HepG2 (cell line): Measurements from ENCODE around the gene UNC5B. TPM values are rescaled to one million over a fixed set of nuclear protein-coding genes. Genes with fewer than 3 reads are reported as not detected.

ENCODE experiments used
- ATAC-seq: fragments of 200-7000 bp; cut with Tn5 transposase; 3 replicates; pipeline ENCODE4 v1.9.1; 2020; ENCODE audit warnings: mild to moderate bottlenecking, moderate library complexity
- BruUV-seq: library from RNA; stranded (reverse); fragments of 400-500 nt; replicated peaks from 2 replicates; lab custom pipeline; 2021; lab: Mats Ljungman, UMichigan
- CTCF ChIA-PET: fragments of 300-600 bp; formaldehyde crosslinking; extraction: SDS; loops from one replicate; lab custom pipeline; 2021; ENCODE audit warnings: low total read pairs, inconsistent platforms, low intra/inter-chr PET ratio; lab: Yijun Ruan, JAX
- POLR2A ChIA-PET: fragments of 350-600 bp; sonication (Branson Sonifier 250); formaldehyde crosslinking; loops from one replicate; lab custom pipeline; 2020; ENCODE audit warnings: antibody characterized with exemption, inconsistent platforms; lab: Yijun Ruan, JAX
- DNase-seq: peaks from one replicate; pipeline ENCODE4 v3.0.0-alpha.2; 2015; ENCODE audit warnings: low spot score
- FAIRE-seq: peaks from 3 replicates; lab custom pipeline; 2011; peaks lifted over from hg19 to GRCh38; lab: Jason Lieb, UNC
- H2AFZ ChIP-seq: one replicate; pipeline ENCODE4 v1.6.1; 2011; ENCODE audit warnings: low read length, inconsistent platforms
- H3K27ac ChIP-seq: fragments of 300-600 bp; 3 replicates; pipeline ENCODE4 v1.8.0; 2011; ENCODE audit warnings: mixed run types, mild to moderate bottlenecking, mixed read lengths, low read length, inconsistent platforms; ENCODE audit not compliant: insufficient read depth; ENCODE audit errors: extremely low read length
- H3K27me3 ChIP-seq, 2 experiments: fragments of 200-600 bp in 1 of 2; 2 replicates in 1 of 2; 3 replicates in 1 of 2; pipeline versions ENCODE4 v1.6.0 to v1.8.0; 2011; ENCODE audit warnings: low read length in 2 of 2, mild to moderate bottlenecking in 2 of 2, moderate library complexity in 2 of 2, inconsistent platforms in 1 of 2; ENCODE audit not compliant: insufficient read depth in 2 of 2, control insufficient read depth in 1 of 2
- H3K36me3 ChIP-seq, 2 experiments: fragments of 200-600 bp in 1 of 2; replicated peaks in 1 of 2; 2 replicates in 1 of 2; 3 replicates in 1 of 2; pipeline versions ENCODE4 v1.5.1 to v1.8.0; 2011; ENCODE audit warnings: low read length in 2 of 2, inconsistent platforms in 1 of 2; ENCODE audit not compliant: insufficient read depth in 2 of 2, control insufficient read depth in 1 of 2
- H3K4me1 ChIP-seq: 2 replicates; pipeline ENCODE4 v1.5.1; 2012; ENCODE audit warnings: low read length, inconsistent platforms; ENCODE audit not compliant: insufficient read depth
- H3K4me2 ChIP-seq: 2 replicates; pipeline ENCODE4 v1.6.0; 2011; ENCODE audit warnings: low read depth, low read length, inconsistent platforms
- H3K4me3 ChIP-seq, 3 experiments: fragments of 200-600 bp in 1 of 3; sonication (generic), shearing (Covaris generic) in 1 of 3; replicated peaks in 1 of 3; 2 replicates each; pipeline ENCODE4 v1.5.1; 2011 to 2016; ENCODE audit warnings: low read length in 3 of 3, inconsistent platforms in 2 of 3, low read depth in 2 of 3, mild to moderate bottlenecking in 2 of 3, control low read depth in 1 of 3, mixed read lengths in 1 of 3; ENCODE audit not compliant: insufficient read depth in 1 of 3
- H3K79me2 ChIP-seq: one replicate; pipeline ENCODE4 v1.6.1; 2011; ENCODE audit warnings: low read length, inconsistent platforms; ENCODE audit not compliant: insufficient read depth
- H3K9ac ChIP-seq: 2 replicates; pipeline ENCODE4 v1.6.0; 2011; ENCODE audit warnings: mild to moderate bottlenecking, low read depth, low read length, inconsistent platforms; ENCODE audit not compliant: insufficient read depth
- H3K9me3 ChIP-seq: 2 replicates; pipeline ENCODE4 v1.5.1; 2012; ENCODE audit warnings: mild to moderate bottlenecking, low read length
- H4K20me1 ChIP-seq: 2 replicates; pipeline ENCODE4 v1.6.0; 2011; ENCODE audit warnings: inconsistent platforms, mild to moderate bottlenecking, low read length, moderate library complexity; ENCODE audit not compliant: insufficient read depth
- EZH2 ChIP-seq: conservative IDR thresholded peaks from 2 replicates; pipeline ENCODE4 v1.6.1; 2012; ENCODE audit warnings: mild to moderate bottlenecking, low read depth, low read length, moderate library complexity
- FOSL2 ChIP-seq: sonication (generic); formaldehyde crosslinking; IDR thresholded peaks from 2 replicates; pipeline ENCODE4 v1.4.0; 2020; ENCODE audit warnings: missing genetic modification reagents
- HDAC1 ChIP-seq: sonication (generic); formaldehyde crosslinking; IDR thresholded peaks from 2 replicates; pipeline ENCODE4 v1.5.1; 2020; ENCODE audit warnings: mild to moderate bottlenecking, missing genetic modification reagents
- MIXL1 ChIP-seq: IDR thresholded peaks from 2 replicates; pipeline ENCODE4 v1.6.1; 2016
- NFKB2 ChIP-seq: sonication (generic); formaldehyde crosslinking; IDR thresholded peaks from 2 replicates; pipeline ENCODE4 v1.4.0; 2020; ENCODE audit warnings: missing genetic modification reagents, borderline replicate concordance
- NR2F2 ChIP-seq: IDR thresholded peaks from 2 replicates; pipeline ENCODE4 v1.6.1; 2012; ENCODE audit warnings: low read depth, inconsistent platforms, borderline replicate concordance
- PHF21A ChIP-seq: sonication (generic); formaldehyde crosslinking; IDR thresholded peaks from 2 replicates; pipeline ENCODE4 v1.5.0; 2020; ENCODE audit warnings: mild to moderate bottlenecking, missing genetic modification reagents
- SP1 ChIP-seq, 2 experiments: fragments of 450-650 bp in 1 of 2; sonication (generic) in 1 of 2; formaldehyde crosslinking in 1 of 2; IDR thresholded peaks; 2 replicates each; pipeline versions ENCODE4 v1.4.0 to v1.6.1; 2016 to 2020; ENCODE audit warnings: missing genetic modification reagents in 1 of 2
- SP140L ChIP-seq: sonication (generic); formaldehyde crosslinking; IDR thresholded peaks from 2 replicates; pipeline ENCODE4 v1.4.0; 2020; ENCODE audit warnings: missing genetic modification reagents, borderline replicate concordance
- TP53 ChIP-seq: sonication (generic); formaldehyde crosslinking; conservative IDR thresholded peaks from 2 replicates; pipeline ENCODE4 v1.4.0; 2020; ENCODE audit warnings: missing genetic modification reagents
- ZNF263 ChIP-seq: sonication (generic); formaldehyde crosslinking; IDR thresholded peaks from 2 replicates; pipeline ENCODE4 v1.4.0; 2020; ENCODE audit warnings: missing genetic modification reagents
- ZNF724P ChIP-seq: sonication (generic); formaldehyde crosslinking; IDR thresholded peaks from 2 replicates; pipeline ENCODE4 v1.8.0; 2022; ENCODE audit warnings: missing genetic modification reagents, borderline replicate concordance
- WGBS: methylation state at CpG from one replicate; pipeline ENCODE4 v1.1.6; 2017; ENCODE audit warnings: low lambda C conversion rate; 5-methylcytosine and 5-hydroxymethylcytosine counted together
- in situ Hi-C: cut with HindIII; loops from 2 replicates; pipeline ENCODE4 v1.10.0; 2017; ENCODE audit warnings: low pct_unique_long_range_greater_than_20kb; ENCODE audit not compliant: extremely low pct_ligation_motif_present
- intact Hi-C: fragments of 100-400 bp; cut with micrococcal nuclease; formaldehyde crosslinking; loops from one replicate; pipeline ENCODE4 v1.10.0; 2022; ENCODE audit not compliant: unreplicated experiment
- polyA plus RNA-seq, 8 experiments: library from polyadenylated mRNA; depleted of rRNA in 3 of 8; stranded (reverse) in 7 of 8; unstranded in 1 of 8; fragments of >200 nt; fragmentation: Illumina TruSeq in 4 of 8; extraction: Trizol in 4 of 8; gene quantifications; 2 replicates each; pipeline versions ENCODE4 v1.2.1 to v1.2.3, GENCODE V29; 2011 to 2016; ENCODE audit warnings: low read depth in 4 of 8, missing spikeins in 1 of 8, mixed read lengths in 1 of 8; ENCODE audit not compliant: insufficient read depth in 1 of 8
- total RNA-seq, 5 experiments: library from RNA; depleted of rRNA; stranded (reverse); fragments of >200 nt; fragmentation: Illumina TruSeq; extraction: Trizol; gene quantifications; 2 replicates each; pipeline ENCODE4 v1.2.3, GENCODE V29; 2016; ENCODE audit warnings: low read depth in 1 of 5
- TF ChIP-seq, protein P1 (sequence below): sonication (generic); formaldehyde crosslinking; IDR thresholded peaks from 2 replicates; pipeline ENCODE4 v1.5.0; 2020; ENCODE audit warnings: mild to moderate bottlenecking, missing genetic modification reagents, borderline replicate concordance
- TF ChIP-seq, protein P2 (sequence below): sonication (generic); formaldehyde crosslinking; conservative IDR thresholded peaks from 2 replicates; pipeline ENCODE4 v1.8.1; 2023; ENCODE audit warnings: missing genetic modification reagents
- TF ChIP-seq, protein P3 (sequence below): sonication (generic); formaldehyde crosslinking; IDR thresholded peaks from 2 replicates; pipeline ENCODE4 v1.5.0; 2020; ENCODE audit warnings: mild to moderate bottlenecking, missing genetic modification reagents, borderline replicate concordance

Gene UNC5B
- total and polyA plus RNA-seq, 2 of the 13 experiments (the other 11 are each of a cell fraction or from before 2014, with no cell fraction given): 0.07 TPM

DNA sequence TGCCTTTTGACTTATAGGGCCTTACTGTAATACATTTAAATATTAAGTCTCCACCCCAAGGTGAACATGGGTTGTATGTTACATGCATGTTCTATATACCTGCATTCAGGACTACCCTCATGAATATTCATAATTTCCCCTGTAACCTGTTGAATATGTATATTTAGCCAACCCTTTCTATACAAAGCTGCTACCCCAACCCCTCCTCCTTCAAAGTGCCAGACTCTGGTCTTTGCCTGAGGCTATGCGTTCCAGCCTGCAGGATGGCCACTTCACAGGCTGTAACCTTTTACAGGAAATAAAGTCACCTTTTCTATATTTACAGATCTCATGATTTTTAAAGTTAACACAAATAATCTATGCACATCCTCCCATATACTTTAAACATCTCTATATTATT lies 10.1 kb upstream of the UNC5B start:
- H3K27me3 ChIP-seq: peaks cover 2 to 11% of the 10 kb centered on the region in 2 experiments; a peak in 2 of 5 replicates
- H3K9me3 ChIP-seq: no peaks in the 10 kb centered on the region
- H2AFZ ChIP-seq: no peak overlapping the region
- WGBS: 5% methylated on average over 1 of the region's 1 CpG
- intact Hi-C loops (no loop called here), in situ Hi-C loops (no loop called here)
- H3K4me1 ChIP-seq: no peaks in the 10 kb centered on the region
- no peaks in the 10 kb centered on the region for H3K79me2 ChIP-seq
- no peak overlapping the region for H3K4me3 ChIP-seq
- no peaks in the 10 kb centered on the region for H4K20me1 ChIP-seq
- ChIA-PET POLR2A (no interaction called here), CTCF (no interaction called here)
- no peak overlapping the region for H3K4me2 ChIP-seq
- no peaks in the 10 kb centered on the region for H3K36me3 ChIP-seq
- H3K9ac ChIP-seq: no peak overlapping the region
- no peak for ATAC-seq
- BruUV-seq: no TSS peak
- FAIRE-seq: no peak
- DNase-seq: no peak
- no peak overlapping the region for H3K27ac ChIP-seq
- TF ChIP-seq ZNF724P (CRISPR knock-in tag) (no peak), MIXL1 (CRISPR knock-in tag) (no peak), FOSL2 (no peak), PHF21A (CRISPR knock-in tag) (no peak), TP53 (CRISPR knock-in tag) (no peak), NR2F2 (no peak), EZH2 (no peak), HDAC1 (CRISPR knock-in tag) (no peak), NFKB2 (no peak), SP140L (CRISPR knock-in tag) (no peak), ZNF263 (CRISPR knock-in tag) (no peak), SP1 (IDR thresholded peaks at IDR 0.05) (no peak), SP1 (CRISPR knock-in tag; IDR thresholded peaks at IDR 0.05) (no peak)
- TF ChIP-seq, protein P1, sequence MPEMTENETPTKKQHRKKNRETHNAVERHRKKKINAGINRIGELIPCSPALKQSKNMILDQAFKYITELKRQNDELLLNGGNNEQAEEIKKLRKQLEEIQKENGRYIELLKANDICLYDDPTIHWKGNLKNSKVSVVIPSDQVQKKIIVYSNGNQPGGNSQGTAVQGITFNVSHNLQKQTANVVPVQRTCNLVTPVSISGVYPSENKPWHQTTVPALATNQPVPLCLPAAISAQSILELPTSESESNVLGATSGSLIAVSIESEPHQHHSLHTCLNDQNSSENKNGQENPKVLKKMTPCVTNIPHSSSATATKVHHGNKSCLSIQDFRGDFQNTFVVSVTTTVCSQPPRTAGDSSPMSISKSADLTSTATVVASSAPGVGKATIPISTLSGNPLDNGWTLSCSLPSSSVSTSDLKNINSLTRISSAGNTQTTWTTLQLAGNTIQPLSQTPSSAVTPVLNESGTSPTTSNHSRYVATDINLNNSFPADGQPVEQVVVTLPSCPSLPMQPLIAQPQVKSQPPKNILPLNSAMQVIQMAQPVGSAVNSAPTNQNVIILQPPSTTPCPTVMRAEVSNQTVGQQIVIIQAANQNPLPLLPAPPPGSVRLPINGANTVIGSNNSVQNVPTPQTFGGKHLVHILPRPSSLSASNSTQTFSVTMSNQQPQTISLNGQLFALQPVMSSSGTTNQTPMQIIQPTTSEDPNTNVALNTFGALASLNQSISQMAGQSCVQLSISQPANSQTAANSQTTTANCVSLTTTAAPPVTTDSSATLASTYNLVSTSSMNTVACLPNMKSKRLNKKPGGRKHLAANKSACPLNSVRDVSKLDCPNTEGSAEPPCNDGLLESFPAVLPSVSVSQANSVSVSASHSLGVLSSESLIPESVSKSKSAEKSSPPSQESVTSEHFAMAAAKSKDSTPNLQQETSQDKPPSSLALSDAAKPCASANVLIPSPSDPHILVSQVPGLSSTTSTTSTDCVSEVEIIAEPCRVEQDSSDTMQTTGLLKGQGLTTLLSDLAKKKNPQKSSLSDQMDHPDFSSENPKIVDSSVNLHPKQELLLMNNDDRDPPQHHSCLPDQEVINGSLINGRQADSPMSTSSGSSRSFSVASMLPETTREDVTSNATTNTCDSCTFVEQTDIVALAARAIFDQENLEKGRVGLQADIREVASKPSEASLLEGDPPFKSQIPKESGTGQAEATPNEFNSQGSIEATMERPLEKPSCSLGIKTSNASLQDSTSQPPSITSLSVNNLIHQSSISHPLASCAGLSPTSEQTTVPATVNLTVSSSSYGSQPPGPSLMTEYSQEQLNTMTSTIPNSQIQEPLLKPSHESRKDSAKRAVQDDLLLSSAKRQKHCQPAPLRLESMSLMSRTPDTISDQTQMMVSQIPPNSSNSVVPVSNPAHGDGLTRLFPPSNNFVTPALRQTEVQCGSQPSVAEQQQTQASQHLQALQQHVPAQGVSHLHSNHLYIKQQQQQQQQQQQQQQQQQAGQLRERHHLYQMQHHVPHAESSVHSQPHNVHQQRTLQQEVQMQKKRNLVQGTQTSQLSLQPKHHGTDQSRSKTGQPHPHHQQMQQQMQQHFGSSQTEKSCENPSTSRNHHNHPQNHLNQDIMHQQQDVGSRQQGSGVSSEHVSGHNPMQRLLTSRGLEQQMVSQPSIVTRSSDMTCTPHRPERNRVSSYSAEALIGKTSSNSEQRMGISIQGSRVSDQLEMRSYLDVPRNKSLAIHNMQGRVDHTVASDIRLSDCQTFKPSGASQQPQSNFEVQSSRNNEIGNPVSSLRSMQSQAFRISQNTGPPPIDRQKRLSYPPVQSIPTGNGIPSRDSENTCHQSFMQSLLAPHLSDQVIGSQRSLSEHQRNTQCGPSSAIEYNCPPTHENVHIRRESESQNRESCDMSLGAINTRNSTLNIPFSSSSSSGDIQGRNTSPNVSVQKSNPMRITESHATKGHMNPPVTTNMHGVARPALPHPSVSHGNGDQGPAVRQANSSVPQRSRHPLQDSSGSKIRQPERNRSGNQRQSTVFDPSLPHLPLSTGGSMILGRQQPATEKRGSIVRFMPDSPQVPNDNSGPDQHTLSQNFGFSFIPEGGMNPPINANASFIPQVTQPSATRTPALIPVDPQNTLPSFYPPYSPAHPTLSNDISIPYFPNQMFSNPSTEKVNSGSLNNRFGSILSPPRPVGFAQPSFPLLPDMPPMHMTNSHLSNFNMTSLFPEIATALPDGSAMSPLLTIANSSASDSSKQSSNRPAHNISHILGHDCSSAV: no peak
- TF ChIP-seq, protein P2, sequence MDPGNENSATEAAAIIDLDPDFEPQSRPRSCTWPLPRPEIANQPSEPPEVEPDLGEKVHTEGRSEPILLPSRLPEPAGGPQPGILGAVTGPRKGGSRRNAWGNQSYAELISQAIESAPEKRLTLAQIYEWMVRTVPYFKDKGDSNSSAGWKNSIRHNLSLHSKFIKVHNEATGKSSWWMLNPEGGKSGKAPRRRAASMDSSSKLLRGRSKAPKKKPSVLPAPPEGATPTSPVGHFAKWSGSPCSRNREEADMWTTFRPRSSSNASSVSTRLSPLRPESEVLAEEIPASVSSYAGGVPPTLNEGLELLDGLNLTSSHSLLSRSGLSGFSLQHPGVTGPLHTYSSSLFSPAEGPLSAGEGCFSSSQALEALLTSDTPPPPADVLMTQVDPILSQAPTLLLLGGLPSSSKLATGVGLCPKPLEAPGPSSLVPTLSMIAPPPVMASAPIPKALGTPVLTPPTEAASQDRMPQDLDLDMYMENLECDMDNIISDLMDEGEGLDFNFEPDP (CRISPR knock-in tag): no peak
- TF ChIP-seq, protein P3, sequence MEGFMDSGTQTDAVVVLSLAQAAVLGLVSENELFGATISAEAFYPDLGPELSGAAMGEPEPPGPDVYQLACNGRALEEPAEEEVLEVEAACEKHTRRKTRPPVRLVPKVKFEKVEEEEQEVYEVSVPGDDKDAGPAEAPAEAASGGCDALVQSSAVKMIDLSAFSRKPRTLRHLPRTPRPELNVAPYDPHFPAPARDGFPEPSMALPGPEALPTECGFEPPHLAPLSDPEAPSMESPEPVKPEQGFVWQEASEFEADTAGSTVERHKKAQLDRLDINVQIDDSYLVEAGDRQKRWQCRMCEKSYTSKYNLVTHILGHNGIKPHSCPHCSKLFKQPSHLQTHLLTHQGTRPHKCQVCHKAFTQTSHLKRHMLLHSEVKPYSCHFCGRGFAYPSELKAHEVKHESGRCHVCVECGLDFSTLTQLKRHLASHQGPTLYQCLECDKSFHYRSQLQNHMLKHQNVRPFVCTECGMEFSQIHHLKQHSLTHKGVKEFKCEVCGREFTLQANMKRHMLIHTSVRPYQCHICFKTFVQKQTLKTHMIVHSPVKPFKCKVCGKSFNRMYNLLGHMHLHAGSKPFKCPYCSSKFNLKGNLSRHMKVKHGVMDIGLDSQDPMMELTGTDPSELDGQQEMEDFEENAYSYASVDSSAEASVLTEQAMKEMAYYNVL (CRISPR knock-in tag): no peak
